Adrenal gland (tissue), 12 donors: ENCODE results near the gene ADARB2. TPM values are rescaled to one million over a fixed set of nuclear protein-coding genes. Genes with fewer than 3 reads are reported as not detected.

Source experiments
- DNase-seq, 7 donors: peaks; one replicate each; pipeline ENCODE4 v3.0.0-alpha.2; 2019 to 2020
- H3K27ac ChIP-seq, 5 donors: fragments of 200-600 bp; sonication (generic) in 4 of 5; 1 replicate in 3 of 5; 2 replicates in 2 of 5; pipeline versions ENCODE4 v1.5.1 to v1.8.0; 2016 to 2020; ENCODE audit warnings: mild to moderate bottlenecking in 1 of 5
- H3K27me3 ChIP-seq: fragments of 200-600 bp; 2 replicates; pipeline ENCODE4 v1.8.0; 2021
- H3K36me3 ChIP-seq, 2 donors: fragments of 200-600 bp; replicated peaks in 1 of 2; 1 replicate in 1 of 2; 2 replicates in 1 of 2; pipeline versions ENCODE4 v1.5.1 to v1.8.0; 2018 to 2022
- H3K4me1 ChIP-seq, 2 donors: fragments of 200-600 bp; replicated peaks in 1 of 2; 1 replicate in 1 of 2; 2 replicates in 1 of 2; pipeline versions ENCODE4 v1.5.1 to v1.8.0; 2018 to 2021
- H3K4me3 ChIP-seq, 4 donors: fragments of 200-600 bp; sonication (generic) in 3 of 4; one replicate each; pipeline ENCODE4 v1.5.1; 2016 to 2018
- H3K9me3 ChIP-seq, 3 donors: fragments of 200-600 bp; sonication (generic) in 1 of 3; replicated peaks in 1 of 3; 1 replicate in 2 of 3; 2 replicates in 1 of 3; pipeline versions ENCODE4 v1.5.1 to v1.8.0; 2016 to 2021
- CTCF ChIP-seq, 6 experiments: fragments of 450-650 bp in 4 of 6; fragments of 200-600 bp in 2 of 6; sonication (generic) in 1 of 6; IDR thresholded peaks; 1 replicate in 5 of 6; 2 replicates in 1 of 6; pipeline versions ENCODE4 v1.5.1 to v1.8.0; 2016 to 2021; ENCODE audit warnings: antibody characterized with exemption in 6 of 6, mild to moderate bottlenecking in 2 of 6, moderate library complexity in 1 of 6
- POLR2A ChIP-seq, 2 donors: fragments of 450-650 bp; IDR thresholded peaks; one replicate each; pipeline ENCODE4 v1.6.1; 2017; ENCODE audit warnings: antibody characterized with exemption in 2 of 2, mild to moderate bottlenecking in 2 of 2, moderate library complexity in 1 of 2
- WGBS, 4 donors: extraction: QIAGEN DNeasy Blood & Tissue Kit in 2 of 4; methylation state at CpG; one replicate each; pipeline versions ENCODE4 v1.1.5 to v1.1.7; 2013 to 2017; 5-methylcytosine and 5-hydroxymethylcytosine counted together
- intact Hi-C, 2 donors: fragments of 100-400 bp; cut with DNase I; formaldehyde crosslinking; loops; one replicate each; pipeline versions ENCODE4 v1.14.1 to v1.15.0; 2022 to 2023
- polyA plus RNA-seq, 3 donors: library from polyadenylated mRNA; stranded (reverse); fragments of 200-250 nt in 2 of 3; fragments of 350-450 nt in 1 of 3; fragmentation: Illumina TruSeq in 1 of 3; extraction: RNeasy Lipid Tissue Mini Kit (QIAGEN cat#74804) in 1 of 3; gene quantifications; one replicate each; pipeline ENCODE4 v1.2.3, GENCODE V29; 2013 to 2014
- total RNA-seq, 9 donors: library from RNA; depleted of rRNA in 4 of 9; stranded (reverse); fragments of >200 nt in 4 of 9; fragments of 120-200 nt in 1 of 9; fragmentation: NEBNext Ultra II Directional in 1 of 9; extraction: Animal tissue kit (Norgen Biotek cat#: 25700) in 1 of 9; gene quantifications; one replicate each; pipeline versions ENCODE4 v1.1.0 to v1.2.4, GENCODE V29; 2013 to 2023
- donor health status: healthy with polysubstance abuse.
- donor health status: Bipolar disorder and iron deficiency.
- donor health status: DM: yes; HTN: yes; CAD: no.
- donor health status: DM: no; HTN: no; CAD: no.
- donor health status: DM: no; HTN: no; CAD: no.
- donor health status: DM: yes; HTN: yes; CAD: no.

The ADARB2 gene
- total and polyA plus RNA-seq, 12 donors = 0.14 to 3.1 (median 0.91) TPM

- H3K4me1 ChIP-seq = no peaks in the 10 kb centered on the region
- TF ChIP-seq POLR2A (IDR thresholded peaks at IDR 0.05) (no peak), CTCF (IDR thresholded peaks at IDR 0.05) (no peak)
- intact Hi-C loops = no loop called here
- no peaks in the 10 kb centered on the region for H3K27me3 ChIP-seq
- no peaks in the 10 kb centered on the region for H3K9me3 ChIP-seq
- no peak for DNase-seq
- no peaks in the 10 kb centered on the region for H3K36me3 ChIP-seq
- no peak overlapping the region for H3K4me3 ChIP-seq
- 76 to 82% (median 79%) methylated on average over 13 to 14 of the region's 14 CpGs for WGBS, 4 donors
- no peak overlapping the region for H3K27ac ChIP-seq
Observed at GRCh38 chr10:1188558-1189135, 548.7 kb downstream of the ADARB2 start.

GRCh38 chr10:1187855-1188557 is 549.3 kb downstream of the ADARB2 start:
- no peak overlapping the region for H3K4me3 ChIP-seq
- intact Hi-C loops = no loop called here
- no peaks in the 10 kb centered on the region for H3K36me3 ChIP-seq
- no peaks in the 10 kb centered on the region for H3K4me1 ChIP-seq
- H3K27ac ChIP-seq = no peak overlapping the region
- TF ChIP-seq POLR2A (IDR thresholded peaks at IDR 0.05) (no peak), CTCF (IDR thresholded peaks at IDR 0.05) (no peak)
- no peaks in the 10 kb centered on the region for H3K27me3 ChIP-seq
- DNase-seq = no peak
- 69 to 81% (median 78%) methylated on average over 7 to 11 of the region's 11 CpGs for WGBS, 4 donors
- no peaks in the 10 kb centered on the region for H3K9me3 ChIP-seq

DNA sequence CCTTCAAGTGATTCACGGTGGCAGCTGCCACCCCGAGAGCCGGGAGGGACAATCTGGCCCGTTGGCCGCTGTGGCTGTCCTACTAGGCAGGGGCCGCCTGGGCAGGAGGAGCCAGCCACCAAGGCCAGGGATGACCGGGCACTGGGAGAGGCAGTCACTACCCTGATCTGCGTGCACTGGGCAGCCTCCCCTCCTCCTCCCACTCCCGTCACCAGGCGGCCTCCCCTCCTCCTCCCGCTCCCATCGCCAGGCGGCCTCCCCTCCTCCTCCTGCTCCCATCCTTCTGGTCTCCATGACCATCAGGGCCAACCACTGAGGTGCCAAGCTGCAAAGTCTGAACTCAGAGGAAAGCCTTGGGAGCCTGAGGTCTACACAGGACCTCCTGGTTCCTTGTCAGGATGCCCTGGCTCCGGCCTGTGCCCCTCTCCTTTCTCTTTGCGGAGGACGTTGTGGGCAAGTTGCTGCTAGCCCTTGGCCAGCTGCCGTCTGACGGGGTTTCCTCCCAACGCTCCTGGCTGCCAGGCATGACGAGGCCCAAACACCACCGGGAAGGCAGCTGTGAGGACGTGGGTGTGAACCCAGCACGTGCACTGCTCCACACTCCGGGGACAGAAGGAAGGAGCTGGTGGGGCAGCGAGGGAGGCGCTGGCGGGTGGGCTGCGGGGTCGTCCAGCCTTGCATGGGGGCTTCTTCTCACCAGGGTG is 550.0 kb downstream of the ADARB2 start:
- H3K4me1 ChIP-seq = no peaks in the 10 kb centered on the region
- no peaks in the 10 kb centered on the region for H3K9me3 ChIP-seq
- no peak overlapping the region for H3K27ac ChIP-seq
- no peak for TF ChIP-seq POLR2A (IDR thresholded peaks at IDR 0.05)
- no peak for TF ChIP-seq CTCF (IDR thresholded peaks at IDR 0.05)
- H3K27me3 ChIP-seq = no peaks in the 10 kb centered on the region
- WGBS, 4 donors = 89 to 94% (median 90%) methylated on average over 20 to 29 of the region's 29 CpGs
- no peak overlapping the region for H3K4me3 ChIP-seq
- H3K36me3 ChIP-seq = no peaks in the 10 kb centered on the region
- intact Hi-C loops = no loop called here
- no peak for DNase-seq

- 70 to 81% (median 77%) methylated on average over 3 to 7 of the region's 7 CpGs; no CpG with 5 or more reads in 1 of the 4 donors for WGBS, 4 donors
- intact Hi-C loops = no loop called here
- Histone ChIP-seq H3K4me1 (no peaks in the 10 kb centered on the region), H3K27ac (no peak overlapping the region), H3K4me3 (no peak overlapping the region), H3K36me3 (no peaks in the 10 kb centered on the region), H3K9me3 (no peaks in the 10 kb centered on the region), H3K27me3 (no peaks in the 10 kb centered on the region)
- no peak for TF ChIP-seq CTCF (IDR thresholded peaks at IDR 0.05)
- DNase-seq = no peak
Observed at GRCh38 chr10:1186683-1186990, 550.7 kb downstream of the ADARB2 start.
